Adrenal gland (tissue), 5 donors: ENCODE data around the gene IL6R.

Experiments
- POLR2A ChIP-seq, 2 donors: fragments of 450-650 bp; IDR thresholded peaks; one replicate each; pipeline ENCODE4 v1.6.1; 2017; ENCODE audit warnings: antibody characterized with exemption in 2 of 2, mild to moderate bottlenecking in 2 of 2, moderate library complexity in 1 of 2
- TF ChIP-seq, protein P1 (sequence below), 6 experiments: fragments of 450-650 bp in 4 of 6; fragments of 200-600 bp in 2 of 6; sonication (generic) in 1 of 6; IDR thresholded peaks; 1 replicate in 5 of 6; 2 replicates in 1 of 6; pipeline versions ENCODE4 v1.5.1 to v1.8.0; 2016 to 2021; ENCODE audit warnings: antibody characterized with exemption in 6 of 6, mild to moderate bottlenecking in 2 of 6, moderate library complexity in 1 of 6
- donor health status: DM: no; HTN: no; CAD: no.

DNA sequence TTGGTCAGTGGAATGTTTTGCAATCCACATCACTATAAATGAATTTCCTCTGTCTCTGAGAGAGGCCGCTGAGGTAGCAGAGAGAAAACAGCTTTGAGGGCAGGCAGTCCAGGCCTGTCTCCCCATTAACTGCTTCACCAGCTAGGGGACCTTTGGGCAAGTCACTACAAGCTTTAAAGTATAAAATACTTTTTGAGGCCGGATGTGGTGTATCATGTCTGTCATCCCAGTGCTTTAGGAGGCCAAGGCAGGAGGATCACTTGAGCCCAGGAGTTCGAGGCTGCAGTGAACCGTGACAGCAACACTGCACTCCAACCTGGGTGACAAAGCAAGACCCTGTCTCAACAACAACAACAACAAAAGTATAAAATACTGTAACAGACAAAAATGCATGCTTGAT, 6.4 kb downstream of the IL6R start:
- TF ChIP-seq, protein P1, sequence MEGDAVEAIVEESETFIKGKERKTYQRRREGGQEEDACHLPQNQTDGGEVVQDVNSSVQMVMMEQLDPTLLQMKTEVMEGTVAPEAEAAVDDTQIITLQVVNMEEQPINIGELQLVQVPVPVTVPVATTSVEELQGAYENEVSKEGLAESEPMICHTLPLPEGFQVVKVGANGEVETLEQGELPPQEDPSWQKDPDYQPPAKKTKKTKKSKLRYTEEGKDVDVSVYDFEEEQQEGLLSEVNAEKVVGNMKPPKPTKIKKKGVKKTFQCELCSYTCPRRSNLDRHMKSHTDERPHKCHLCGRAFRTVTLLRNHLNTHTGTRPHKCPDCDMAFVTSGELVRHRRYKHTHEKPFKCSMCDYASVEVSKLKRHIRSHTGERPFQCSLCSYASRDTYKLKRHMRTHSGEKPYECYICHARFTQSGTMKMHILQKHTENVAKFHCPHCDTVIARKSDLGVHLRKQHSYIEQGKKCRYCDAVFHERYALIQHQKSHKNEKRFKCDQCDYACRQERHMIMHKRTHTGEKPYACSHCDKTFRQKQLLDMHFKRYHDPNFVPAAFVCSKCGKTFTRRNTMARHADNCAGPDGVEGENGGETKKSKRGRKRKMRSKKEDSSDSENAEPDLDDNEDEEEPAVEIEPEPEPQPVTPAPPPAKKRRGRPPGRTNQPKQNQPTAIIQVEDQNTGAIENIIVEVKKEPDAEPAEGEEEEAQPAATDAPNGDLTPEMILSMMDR (IDR thresholded peaks at IDR 0.05): no peak
- TF ChIP-seq POLR2A (IDR thresholded peaks at IDR 0.05): no peak
